A204.1 (cell line): ENCODE data around the gene DZIP3.
A peak's percentile ranks its signal among the peaks of the same experiment; 100 is the strongest.

ENCODE experiments used
- FAIRE-seq: peaks from 2 replicates; lab custom pipeline; 2012; peaks lifted over from hg19 to GRCh38; lab: Jason Lieb, UNC

The DZIP3 gene

GRCh38 chr3:108589081-108589997 lies at the start of gene DZIP3, which contains the start of gene CIP2A:
Gene DZIP3, plus strand, starts transcription at chr3:108589722. Its CDS starts 15,685 bp downstream, at chr3:108605407.
Gene CIP2A, minus strand, starts transcription at chr3:108589438. Its CDS starts 63 bp downstream, at chr3:108589375.
- peak; percentile 88 for FAIRE-seq

GRCh38 chr3:108546247-108546646 lies 43.3 kb upstream of the DZIP3 start:
- FAIRE-seq, result no peak

- FAIRE-seq, result no peak
Measured at GRCh38 chr3:108546692-108547091, 42.8 kb upstream of the DZIP3 start.

GRCh38 chr3:108548304-108548703 lies 41.2 kb upstream of the DZIP3 start:
- FAIRE-seq, result peak; percentile 3

GRCh38 chr3:108548886-108549285 lies 40.6 kb upstream of the DZIP3 start:
- FAIRE-seq, result no peak

GRCh38 chr3:108552267-108553159 lies 37.0 kb upstream of the DZIP3 start:
- FAIRE-seq, result peak; percentile 91

- no peak for FAIRE-seq
Measured at GRCh38 chr3:108554229-108554628, 35.3 kb upstream of the DZIP3 start.

GRCh38 chr3:108554913-108555571 lies 34.5 kb upstream of the DZIP3 start:
- no peak for FAIRE-seq

GRCh38 chr3:108555966-108556581 lies 33.4 kb upstream of the DZIP3 start:
- no peak for FAIRE-seq

- FAIRE-seq, result no peak
Measured at GRCh38 chr3:108562565-108562964, 27.0 kb upstream of the DZIP3 start.

- no peak for FAIRE-seq
Measured at GRCh38 chr3:108564564-108564963, 25.0 kb upstream of the DZIP3 start.

- no peak for FAIRE-seq
Measured at GRCh38 chr3:108565506-108565905, 24.0 kb upstream of the DZIP3 start.

- no peak for FAIRE-seq
Measured at GRCh38 chr3:108566599-108566998, 22.9 kb upstream of the DZIP3 start.

- FAIRE-seq, result no peak
Measured at GRCh38 chr3:108569336-108569735, 20.2 kb upstream of the DZIP3 start.

GRCh38 chr3:108578064-108578463 lies 11.5 kb upstream of the DZIP3 start:
- FAIRE-seq, result no peak

GRCh38 chr3:108588601-108589000 lies 921 bp upstream of the DZIP3 start:
- FAIRE-seq, result no peak

GRCh38 chr3:108589998-108590323 lies 439 bp downstream of the DZIP3 start:
- no peak for FAIRE-seq

- no peak for FAIRE-seq
Measured at GRCh38 chr3:108590460-108590859, 938 bp downstream of the DZIP3 start.

- no peak for FAIRE-seq
Measured at GRCh38 chr3:108595321-108595720, 5.8 kb downstream of the DZIP3 start.

GRCh38 chr3:108598375-108598774 lies 8.9 kb downstream of the DZIP3 start:
- no peak for FAIRE-seq

GRCh38 chr3:108599677-108600409 lies 10.3 kb downstream of the DZIP3 start:
- no peak for FAIRE-seq
